Globus pallidus (tissue), 1 donor: ENCODE measurements around the gene PPP6R2.
"Not testable (repeated sequence)": the region's sequence is repeated elsewhere in the genome, so short reads cannot be mapped to it uniquely, and the experiment has no call there.

ENCODE experiments used
- DNase-seq: peaks from one replicate; pipeline ENCODE4 v3.0.0-alpha.2; 2015; ENCODE audit warnings: low spot score

Gene PPP6R2

DNA sequence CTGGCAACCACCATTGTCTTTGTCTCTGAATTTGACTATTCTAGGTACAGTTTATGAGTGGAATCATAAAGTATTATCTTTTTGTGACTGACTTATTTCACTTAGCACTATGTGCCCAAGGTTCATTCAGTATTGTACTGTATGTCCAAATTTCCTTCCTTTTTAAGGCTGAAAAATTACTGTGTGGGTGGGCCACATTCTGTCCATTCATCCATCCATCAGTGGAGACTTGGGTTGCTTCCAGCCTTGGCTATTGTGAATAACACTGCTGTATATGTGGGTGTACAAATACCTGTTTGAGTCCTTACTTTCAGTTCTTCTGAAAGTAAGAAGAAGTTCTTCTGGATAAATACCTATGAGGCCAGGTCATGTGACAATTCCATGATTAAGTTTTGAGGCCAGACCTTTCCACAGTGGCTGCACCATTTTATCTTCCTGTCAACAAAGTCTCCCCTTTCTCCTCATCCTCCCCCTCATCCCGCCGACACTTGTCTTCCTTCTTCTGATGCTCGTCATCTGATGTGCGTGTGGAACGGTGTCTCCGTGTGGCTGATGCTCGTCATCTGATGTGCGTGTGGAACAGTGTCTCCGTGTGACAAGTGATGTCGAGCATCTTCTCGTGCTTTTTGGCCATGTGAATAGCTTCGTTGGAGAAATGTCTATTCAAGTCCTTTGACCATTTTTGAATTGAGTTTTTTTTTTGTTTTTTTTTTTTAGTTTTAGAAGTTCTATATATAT lies 82.2 kb downstream of the PPP6R2 start:
- no peak for DNase-seq

DNA sequence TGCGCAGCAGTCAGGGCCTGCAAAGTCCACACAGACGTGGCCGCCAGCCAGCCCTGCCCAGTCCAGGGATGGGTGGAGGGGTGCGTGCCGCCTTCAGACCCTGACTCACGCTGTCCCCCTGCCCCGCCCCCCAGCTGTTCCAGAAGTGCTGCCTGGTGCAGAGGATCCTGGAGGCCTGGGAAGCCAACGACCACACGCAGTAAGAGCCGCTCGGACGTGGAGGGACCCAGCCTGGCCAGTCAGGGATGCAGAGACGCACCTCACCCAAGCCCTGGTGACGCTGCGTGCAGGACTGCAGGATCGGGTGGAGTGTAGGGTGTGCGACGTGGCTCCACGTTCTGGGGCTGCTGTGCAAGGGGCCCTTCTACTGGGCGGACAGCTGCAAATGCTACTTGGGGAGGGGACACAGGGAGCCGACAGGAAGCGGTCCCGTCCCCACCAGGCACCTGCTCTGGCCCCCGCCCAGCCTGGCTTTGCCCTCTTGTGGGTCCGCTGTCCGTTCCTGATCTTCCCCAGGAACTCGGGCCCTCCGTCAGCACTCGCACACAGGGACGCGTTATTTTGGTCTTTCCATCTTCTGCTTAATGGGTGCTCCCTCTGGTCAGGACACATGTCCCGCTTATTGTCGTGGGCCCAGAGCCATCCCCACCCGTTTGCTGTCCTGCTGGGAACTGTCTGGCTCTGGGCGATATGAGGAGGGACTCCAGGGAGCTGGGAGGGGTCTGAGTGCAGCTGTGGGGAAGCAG lies 89.2 kb downstream of the PPP6R2 start:
- no peak for DNase-seq

DNA sequence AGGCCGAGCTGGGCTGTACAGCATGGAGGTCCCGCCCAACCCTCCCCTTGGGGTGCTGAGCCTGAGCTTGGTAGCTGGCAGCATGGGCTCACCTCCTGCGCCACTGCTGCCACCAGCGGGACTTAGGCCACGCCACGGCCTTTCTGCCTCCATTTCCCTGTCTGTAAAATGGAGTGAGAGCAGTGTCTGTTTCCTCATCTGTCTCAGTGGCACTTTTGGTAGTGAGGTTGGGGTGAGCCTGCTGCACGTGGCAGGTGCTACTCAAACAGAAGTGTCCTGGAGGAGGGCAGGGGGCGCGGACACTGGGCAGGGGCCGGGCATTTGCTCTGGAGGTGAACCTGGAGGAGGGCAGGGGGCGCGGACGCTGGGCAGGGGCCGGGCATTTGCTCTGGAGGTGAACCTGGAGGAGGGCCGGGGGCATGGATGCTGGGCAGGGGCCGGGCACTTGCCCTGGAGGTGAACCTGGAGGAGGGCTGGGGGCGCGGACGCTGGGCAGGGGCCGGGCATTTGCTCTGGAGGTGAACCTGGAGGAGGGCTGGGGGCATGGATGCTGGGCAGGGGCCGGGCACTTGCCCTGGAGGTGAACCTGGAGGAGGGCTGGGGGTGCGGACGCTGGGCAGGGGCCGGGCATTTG lies 89.9 kb downstream of the PPP6R2 start:
- not testable (repeated sequence) for DNase-seq

DNA sequence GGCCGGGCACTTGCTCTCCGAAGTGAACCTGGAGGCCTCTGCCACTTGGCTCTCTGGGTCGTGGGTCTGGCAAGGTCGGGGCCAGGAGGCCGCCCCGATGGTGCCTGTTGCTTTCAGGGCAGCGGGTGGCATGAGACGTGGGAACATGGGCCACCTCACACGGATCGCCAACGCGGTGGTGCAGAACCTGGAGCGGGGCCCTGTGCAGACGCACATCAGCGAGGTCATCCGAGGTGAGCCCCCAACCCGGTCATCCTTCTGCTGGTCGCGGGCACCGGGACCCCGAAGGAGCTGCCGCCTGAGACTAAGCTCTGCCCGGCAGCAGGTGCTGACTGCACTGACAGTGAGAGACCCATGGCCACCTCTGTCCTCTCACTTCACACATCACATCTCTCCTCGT lies 91.7 kb downstream of the PPP6R2 start:
- no peak for DNase-seq

DNA sequence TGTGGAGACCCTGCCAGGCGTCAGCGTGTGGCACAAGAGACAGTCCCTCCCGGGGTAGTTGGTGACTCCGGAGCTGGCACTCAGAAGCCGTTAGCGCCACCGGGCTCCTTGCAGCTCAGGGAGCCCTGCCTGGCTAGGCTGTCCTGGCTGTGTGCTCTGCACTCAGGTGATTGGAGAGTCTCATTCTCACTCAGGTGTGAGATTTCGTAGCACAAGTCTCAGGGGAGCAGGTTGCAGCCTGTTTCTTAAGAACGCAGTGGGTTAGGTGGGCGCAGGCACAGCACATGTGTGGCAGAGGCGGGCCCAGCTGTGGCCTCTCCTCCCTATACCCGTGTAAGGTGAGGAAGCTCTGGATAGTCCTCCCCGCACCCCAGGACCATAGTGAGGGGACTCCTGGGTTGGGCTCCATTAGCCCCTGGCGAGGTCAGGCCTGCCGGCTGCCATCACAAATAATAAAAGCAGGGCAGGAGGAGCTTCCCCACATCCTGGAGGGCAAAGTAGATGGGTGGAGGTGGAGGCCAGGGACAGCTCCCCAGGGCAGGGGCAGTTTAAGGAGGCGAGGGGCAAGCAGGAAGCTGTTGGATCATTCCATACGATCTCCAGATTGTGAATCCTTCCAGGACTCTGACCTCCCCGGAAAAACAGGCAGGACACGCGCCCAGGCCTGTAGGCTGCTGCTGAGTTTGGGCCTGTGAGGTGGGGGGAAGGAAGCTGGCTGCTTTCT lies 92.3 kb downstream of the PPP6R2 start:
- no peak for DNase-seq

DNA sequence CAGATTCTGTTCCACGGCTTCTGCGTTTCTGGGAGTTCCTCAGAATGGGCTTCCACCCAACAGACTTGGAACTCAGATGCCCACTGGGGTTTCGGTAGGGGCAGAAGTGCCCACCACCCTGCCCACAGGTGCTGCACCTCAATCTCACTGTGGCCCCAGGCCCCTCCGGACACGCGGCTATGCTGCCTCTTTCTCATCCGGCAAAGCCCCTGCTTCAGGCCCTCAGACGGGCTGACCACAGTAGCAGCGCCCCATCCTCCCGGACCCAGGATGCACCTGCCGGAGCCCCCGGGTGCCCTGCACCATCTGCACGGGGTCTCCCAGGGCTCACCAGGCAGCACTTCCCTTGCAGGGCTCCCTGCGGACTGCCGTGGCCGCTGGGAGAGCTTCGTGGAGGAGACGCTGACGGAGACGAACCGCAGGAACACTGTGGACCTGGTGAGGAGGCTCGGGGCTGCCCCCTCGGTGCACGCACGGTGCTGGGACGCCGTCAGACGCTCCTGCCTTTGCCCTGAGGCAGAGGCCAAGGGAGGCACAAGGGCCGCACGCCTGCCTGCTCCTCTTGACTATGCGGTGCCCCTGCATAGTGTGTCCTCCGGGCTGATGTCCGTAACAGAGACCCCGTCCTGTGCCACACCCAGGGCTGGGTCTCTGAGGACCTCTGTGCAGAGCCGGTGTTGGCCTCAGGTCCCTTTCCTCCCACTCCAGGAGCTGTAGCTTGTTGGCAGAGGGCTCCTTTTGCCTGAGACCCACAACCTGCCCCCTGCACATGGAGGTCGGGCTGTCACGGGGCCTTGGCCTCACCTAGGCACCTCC lies 93.1 kb downstream of the PPP6R2 start:
- no peak for DNase-seq

DNA sequence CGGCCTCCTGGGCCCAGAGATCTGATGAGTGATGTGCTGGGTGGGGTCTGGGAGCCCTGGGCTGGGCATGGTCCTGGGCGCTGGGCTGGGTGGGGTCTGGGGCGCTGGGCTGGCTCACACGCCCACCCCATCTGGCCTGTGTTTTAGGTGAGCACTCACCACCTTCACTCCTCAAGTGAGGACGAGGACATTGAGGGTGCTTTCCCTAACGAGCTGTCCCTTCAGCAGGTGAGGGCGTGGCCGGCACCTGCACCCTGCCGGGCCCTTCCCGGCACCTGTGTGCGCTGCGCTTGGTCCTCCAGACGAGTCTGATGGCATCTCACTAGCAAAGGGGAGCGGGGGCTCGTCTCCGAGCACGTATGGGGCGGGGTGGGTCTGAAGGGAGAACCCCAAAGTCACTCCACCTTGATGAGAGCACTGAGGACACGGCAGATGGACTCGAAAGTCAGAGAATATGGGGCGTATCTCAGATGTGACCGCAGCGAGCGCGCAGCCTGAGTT lies 93.8 kb downstream of the PPP6R2 start:
- DNase-seq: no peak

DNA sequence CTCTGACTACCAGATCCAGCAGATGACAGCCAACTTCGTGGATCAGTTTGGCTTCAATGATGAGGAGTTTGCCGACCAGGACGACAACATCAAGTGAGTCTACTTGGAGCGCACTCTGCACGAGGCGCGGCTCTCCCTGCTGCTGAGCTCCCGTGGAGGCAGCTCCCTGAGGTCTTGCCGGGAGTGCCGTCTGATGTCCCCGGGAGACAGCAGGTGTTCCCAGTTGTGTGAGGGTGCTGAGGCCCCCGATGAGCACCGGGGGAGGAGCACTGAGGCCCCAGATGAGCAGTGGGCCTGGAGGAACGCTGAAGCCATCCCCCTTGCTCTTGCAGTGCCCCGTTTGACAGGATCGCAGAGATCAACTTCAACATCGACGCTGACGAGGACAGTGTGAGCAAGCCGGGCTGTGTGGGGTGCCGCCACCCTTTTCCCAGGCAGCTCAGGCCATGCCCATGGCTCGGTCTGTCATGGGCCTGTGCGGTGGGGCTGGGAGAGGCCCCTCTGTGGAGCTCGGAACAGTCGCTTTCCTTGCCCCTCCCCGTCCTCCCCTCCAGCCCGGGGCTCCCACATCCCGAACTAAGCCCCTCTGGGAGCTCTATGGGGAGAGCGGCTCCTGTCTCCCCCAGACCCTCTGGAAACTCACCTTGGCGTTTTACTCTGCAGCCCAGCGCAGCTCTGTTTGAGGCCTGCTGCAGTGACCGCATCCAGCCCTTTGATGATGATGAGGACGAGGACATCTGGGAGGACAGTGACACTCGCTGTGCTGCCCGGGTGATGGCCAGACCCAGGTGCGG lies 94.6 kb downstream of the PPP6R2 start:
- DNase-seq: no peak

DNA sequence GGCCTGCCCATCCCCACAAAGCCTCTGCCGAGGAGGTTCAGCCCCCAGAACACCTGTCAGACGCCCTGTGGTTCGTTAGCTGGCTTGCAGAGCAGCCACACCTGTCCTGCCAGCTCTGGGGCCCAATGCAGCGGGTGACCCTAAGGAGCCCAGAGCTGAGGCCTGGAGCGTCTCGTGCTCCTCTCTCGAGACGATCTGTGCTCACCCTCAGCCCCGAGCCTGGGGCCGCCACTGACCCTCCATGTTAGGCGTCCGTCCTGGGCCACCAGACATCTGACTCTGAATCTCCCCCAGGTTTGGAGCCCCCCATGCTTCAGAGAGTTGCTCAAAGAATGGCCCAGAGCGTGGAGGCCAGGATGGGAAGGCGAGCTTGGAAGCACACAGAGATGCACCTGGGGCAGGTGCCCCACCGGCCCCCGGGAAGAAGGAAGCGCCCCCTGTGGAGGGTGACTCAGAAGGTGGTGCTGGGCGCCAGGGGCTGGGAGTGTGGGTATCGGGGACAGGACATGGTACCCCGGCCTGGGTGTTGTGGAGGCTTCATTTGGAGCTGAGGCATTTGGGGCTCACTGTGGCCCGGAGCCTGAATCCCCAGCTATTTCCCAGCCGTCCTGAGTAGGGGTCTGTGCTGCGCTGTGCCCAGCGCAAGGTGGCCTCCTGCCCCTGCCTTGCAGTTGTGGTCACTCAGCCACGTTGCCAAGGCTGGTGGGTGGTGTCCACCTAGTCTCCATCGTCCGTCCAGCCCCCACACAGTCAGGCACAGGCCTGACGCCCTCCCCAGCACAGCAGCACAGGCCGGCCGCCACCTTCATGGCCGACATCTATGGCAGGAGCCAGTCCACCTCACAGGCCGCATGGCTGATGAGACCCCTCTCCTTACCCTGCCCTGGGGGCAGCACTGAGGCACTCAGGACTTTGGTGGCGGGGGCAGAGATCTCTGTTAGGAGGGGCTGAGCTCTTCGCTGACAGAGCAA lies 95.5 kb downstream of the PPP6R2 start:
- DNase-seq: no peak

DNA sequence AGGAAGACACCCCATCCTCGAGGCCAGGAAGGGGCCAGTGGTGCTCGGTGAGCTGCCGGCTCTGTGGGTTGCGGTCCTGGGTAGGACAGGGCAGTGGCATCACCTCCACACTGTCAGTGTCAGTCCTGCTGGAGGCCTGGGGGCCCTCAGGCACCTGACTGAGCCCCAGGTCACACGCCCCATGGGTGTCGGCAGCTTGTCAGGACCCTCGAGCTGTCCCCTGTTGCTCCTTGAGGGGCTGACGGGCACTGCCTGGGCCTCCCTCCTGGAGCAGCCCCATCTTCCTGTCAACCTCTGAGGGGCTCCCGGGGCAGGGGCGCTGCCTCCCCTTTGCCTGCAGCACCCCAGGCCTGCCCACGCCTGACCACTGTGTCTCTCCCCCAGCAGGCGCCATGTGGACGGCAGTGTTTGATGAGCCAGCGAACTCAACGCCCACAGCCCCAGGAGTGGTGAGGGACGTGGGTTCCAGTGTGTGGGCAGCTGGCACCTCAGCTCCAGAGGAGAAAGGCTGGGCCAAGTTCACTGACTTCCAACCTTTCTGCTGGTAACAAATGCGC lies 96.3 kb downstream of the PPP6R2 start:
- DNase-seq: no peak

DNA sequence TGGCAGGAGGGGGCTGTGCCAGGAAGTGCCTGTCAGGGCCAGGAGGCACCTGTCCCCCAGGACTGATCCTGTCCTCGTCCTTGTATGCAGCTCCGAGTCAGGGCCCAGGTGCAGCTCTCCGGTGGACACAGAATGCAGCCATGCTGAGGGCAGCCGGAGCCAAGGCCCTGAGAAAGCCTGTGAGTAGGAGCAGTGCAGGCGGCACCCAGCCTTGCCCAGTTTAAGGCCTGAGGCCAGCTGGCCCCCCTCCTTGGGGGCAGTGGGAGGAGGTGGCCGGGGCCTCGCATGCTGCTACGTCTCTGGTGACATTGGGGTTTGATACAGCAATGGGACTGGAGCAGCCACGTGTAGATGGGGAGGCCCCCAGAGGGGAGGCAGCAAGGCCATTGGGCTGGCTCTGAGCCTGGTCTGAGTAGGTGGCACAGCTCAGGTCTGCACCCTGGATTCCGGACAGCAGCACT lies 96.8 kb downstream of the PPP6R2 start:
- no peak for DNase-seq

DNA sequence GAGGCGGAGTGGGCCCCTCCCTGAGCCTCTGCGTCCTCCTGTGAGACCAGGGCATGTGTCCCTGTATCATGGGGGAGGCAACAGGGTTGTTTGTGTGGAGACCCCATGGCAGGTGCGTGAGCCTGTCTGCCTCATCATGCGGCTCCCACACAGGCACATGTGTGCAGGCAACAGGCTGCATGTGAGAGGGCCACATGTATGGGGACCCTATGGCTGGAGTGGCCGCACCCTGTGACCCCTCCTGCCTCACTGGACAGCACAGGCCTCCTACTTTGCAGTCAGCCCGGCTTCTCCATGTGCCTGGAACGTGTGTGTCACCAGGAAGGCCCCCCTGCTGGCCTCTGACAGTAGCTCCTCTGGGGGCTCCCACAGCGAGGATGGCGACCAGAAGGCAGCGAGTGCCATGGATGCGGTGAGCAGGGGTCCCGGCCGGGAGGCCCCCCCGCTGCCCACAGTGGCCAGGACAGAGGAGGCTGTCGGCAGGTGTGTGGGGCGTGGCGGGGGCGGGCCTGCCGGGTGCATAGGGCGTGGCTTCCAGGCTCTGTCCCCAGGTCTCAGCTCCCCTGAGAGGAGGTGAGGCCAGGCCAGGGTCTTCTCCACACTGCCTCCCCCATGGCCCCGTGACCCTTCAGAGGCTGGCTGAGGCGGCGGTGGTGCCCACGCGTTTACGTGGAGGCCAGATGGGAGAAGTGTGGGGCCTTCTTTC lies 97.6 kb downstream of the PPP6R2 start:
- no peak for DNase-seq

DNA sequence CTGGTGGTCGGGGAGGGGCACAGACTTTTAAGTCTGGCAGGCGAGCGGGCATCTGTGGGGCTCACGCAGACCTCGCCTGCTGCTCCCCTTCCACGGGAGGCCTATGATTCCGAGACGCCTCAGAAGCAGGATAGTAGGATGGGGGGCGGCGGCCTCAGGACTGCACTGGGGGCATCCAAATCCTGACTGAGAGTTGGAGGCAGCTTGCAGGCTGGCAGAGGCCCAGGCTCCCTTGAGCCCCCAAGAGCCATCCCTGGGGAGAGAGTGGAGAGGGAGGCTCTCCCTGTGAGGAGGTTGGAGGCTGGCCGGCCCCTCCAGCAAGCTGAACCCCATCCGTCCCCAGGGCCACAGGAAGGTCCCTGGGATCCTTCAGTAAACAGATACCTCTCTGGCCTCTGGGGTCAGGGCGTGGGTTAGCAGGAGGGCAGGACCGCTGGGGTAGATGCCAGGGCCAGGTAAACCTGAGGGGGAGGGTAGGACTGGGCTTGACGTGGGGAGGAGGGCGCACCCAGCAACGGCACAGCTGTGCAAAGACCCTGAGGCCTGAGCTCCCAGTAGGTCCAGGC lies 98.4 kb downstream of the PPP6R2 start:
- DNase-seq: no peak

DNA sequence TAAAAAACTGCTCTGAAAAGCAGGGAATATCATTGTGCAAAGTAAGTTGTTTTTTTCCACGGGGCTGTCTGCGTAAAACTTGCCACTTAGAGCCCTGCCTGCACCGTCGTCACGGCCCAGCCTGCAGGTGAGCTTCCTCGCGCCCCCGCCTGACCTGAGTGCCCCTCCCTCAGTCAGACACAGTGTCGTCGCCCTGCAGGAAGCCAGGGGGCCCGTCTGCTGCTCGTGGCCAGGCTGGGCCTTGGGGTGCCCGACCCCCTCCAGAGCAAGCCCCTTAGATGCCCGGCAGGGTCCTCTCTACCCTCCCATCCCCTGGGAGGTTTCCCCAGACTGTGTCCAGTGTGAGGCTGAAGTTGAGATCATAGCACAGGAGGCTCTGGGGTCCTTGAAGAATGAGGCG lies 100.1 kb downstream of the PPP6R2 start:
- no peak for DNase-seq

DNA sequence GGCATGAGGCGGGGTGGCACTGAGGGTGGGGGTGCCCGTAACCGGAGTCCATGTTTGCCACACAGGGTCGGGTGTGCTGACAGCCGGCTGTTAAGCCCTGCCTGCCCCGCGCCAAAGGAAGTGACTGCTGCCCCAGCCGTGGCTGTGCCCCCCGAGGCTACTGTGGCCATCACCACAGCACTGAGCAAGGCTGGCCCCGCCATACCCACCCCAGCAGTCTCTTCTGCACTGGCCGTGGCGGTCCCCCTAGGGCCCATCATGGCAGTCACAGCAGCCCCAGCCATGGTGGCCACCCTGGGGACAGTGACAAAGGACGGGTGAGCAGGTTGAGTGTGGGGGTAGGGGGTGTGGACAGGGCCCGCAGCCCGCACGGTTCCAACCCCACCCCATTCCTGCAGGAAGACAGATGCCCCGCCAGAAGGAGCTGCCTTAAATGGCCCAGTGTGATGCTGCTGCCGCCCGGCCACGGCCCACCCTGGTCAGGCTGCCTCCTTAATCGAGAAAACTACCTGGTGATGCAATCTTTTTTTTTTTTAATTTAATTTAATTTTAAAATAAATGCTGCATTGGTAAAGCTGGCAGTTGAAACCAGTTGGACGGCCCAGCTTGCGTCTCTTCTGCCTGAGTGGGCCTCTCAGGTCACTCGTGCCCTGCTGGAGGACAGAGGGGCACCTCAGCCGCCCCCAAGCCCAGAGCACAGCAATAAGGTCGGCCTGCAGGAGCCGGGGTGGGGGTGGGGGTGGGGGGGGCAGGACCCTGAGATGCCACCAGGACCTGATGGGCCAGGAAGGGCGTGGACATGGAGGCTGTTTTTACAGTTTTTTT lies 100.9 kb downstream of the PPP6R2 start:
- no peak for DNase-seq

DNA sequence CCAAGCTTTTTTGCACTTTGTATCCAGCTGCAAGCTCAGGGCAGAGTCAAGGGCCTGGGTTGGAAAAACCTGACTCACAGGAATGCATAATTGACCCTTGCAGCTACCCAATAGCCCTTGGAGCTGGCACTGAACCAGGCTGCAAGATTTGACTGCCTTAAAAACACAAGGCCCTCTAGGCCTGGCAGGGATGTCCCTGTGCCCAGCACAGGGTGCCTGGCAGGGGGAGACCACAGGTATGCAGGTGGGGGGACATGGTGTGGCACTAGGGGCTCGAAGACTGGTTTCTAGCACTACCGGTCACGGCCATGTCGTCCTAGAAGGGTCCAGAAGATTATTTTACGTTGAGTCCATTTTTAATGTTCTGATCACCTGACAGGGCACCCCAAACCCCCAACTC lies 101.5 kb downstream of the PPP6R2 start:
- no peak for DNase-seq
